Endothelial cell of umbilical vein (primary cell): ENCODE results near the gene IYD. TPM values are rescaled to one million over a fixed set of nuclear protein-coding genes. Genes with fewer than 3 reads are reported as not detected.

ENCODE experiments used
- BruUV-seq: library from RNA; stranded (reverse); fragments of 400-500 nt; replicated peaks from 2 replicates; lab custom pipeline; 2021; lab: Mats Ljungman, UMichigan
- CTCF ChIA-PET: fragments of 300-600, 350-600 bp; sonication (Branson Sonifier 250); formaldehyde crosslinking; loops from one replicate; lab custom pipeline; 2021; ENCODE audit warnings: antibody characterized with exemption, inconsistent platforms; lab: Charles Lee
- POLR2A ChIA-PET: fragments of 300-600, 350-600 bp; sonication (Branson Sonifier 250); formaldehyde crosslinking; loops from one replicate; lab custom pipeline; 2021; ENCODE audit warnings: antibody characterized with exemption, inconsistent platforms; lab: Charles Lee
- DNase-seq: peaks from one replicate; pipeline ENCODE4 v3.0.0-alpha.2; 2011; ENCODE audit warnings: low read depth, low spot score
- FAIRE-seq: peaks from 2 replicates; lab custom pipeline; 2011; peaks lifted over from hg19 to GRCh38; lab: Jason Lieb, UNC
- H2AFZ ChIP-seq: 2 replicates; pipeline ENCODE4 v1.6.0; 2012; ENCODE audit warnings: low read depth, low read length, control low read depth, inconsistent platforms
- H3K27ac ChIP-seq: 2 replicates; pipeline ENCODE4 v1.5.1; 2011; ENCODE audit warnings: low read depth, mild to moderate bottlenecking, control low read depth, low read length, moderate library complexity; ENCODE audit not compliant: insufficient read depth
- H3K27me3 ChIP-seq, 2 experiments: 2 replicates each; pipeline versions ENCODE4 v1.6.0 to v1.6.1; 2011; ENCODE audit warnings: low read length in 2 of 2, mixed read lengths in 1 of 2; ENCODE audit not compliant: control insufficient read depth in 2 of 2, insufficient read depth in 2 of 2
- H3K36me3 ChIP-seq, 2 experiments: 2 replicates in 1 of 2; 3 replicates in 1 of 2; pipeline ENCODE4 v1.5.1; 2011; ENCODE audit warnings: low read length in 2 of 2, mild to moderate bottlenecking in 1 of 2, moderate library complexity in 1 of 2; ENCODE audit not compliant: control insufficient read depth in 2 of 2, insufficient read depth in 2 of 2; ENCODE audit errors: extremely low read depth in 1 of 2
- H3K4me1 ChIP-seq: 3 replicates; pipeline ENCODE4 v1.5.1; 2011; ENCODE audit warnings: mild to moderate bottlenecking, low read length; ENCODE audit not compliant: control insufficient read depth, insufficient read depth; ENCODE audit errors: extremely low read depth
- H3K4me2 ChIP-seq: 2 replicates; pipeline ENCODE4 v1.6.1; 2011; ENCODE audit warnings: low read length, control low read depth, mixed read lengths; ENCODE audit not compliant: insufficient read depth
- H3K4me3 ChIP-seq, 3 experiments: fragments of 200-600 bp in 1 of 3; sonication (generic), shearing (Covaris generic) in 1 of 3; replicated peaks in 1 of 3; 2 replicates each; pipeline ENCODE4 v1.5.1; 2011 to 2016; ENCODE audit warnings: control low read depth in 3 of 3, low read length in 3 of 3, mild to moderate bottlenecking in 2 of 3, inconsistent platforms in 1 of 3, low read depth in 1 of 3, moderate library complexity in 1 of 3; ENCODE audit not compliant: insufficient read depth in 1 of 3
- H3K79me2 ChIP-seq: 2 replicates; pipeline ENCODE4 v1.6.0; 2012; ENCODE audit warnings: low read length, inconsistent platforms; ENCODE audit not compliant: control insufficient read depth, insufficient read depth
- H3K9ac ChIP-seq: replicated peaks from 2 replicates; pipeline ENCODE3; 2011; ENCODE audit warnings: low read length, control low read depth; ENCODE audit not compliant: insufficient read depth; ENCODE audit errors: extremely low read depth
- H3K9me1 ChIP-seq: replicated peaks from 3 replicates; pipeline ENCODE4 v1.6.0; 2011; ENCODE audit warnings: mild to moderate bottlenecking, low read length; ENCODE audit not compliant: control insufficient read depth, insufficient read depth; ENCODE audit errors: extremely low read depth
- H3K9me3 ChIP-seq: replicated peaks from 2 replicates; pipeline ENCODE4 v1.5.1; 2012; ENCODE audit warnings: low read length, inconsistent platforms; ENCODE audit not compliant: control insufficient read depth, insufficient read depth
- H4K20me1 ChIP-seq: replicated peaks from 2 replicates; pipeline ENCODE3; 2011; ENCODE audit warnings: mild to moderate bottlenecking, low read length; ENCODE audit not compliant: control insufficient read depth, insufficient read depth; ENCODE audit errors: extremely low read depth
- EZH2 ChIP-seq: IDR thresholded peaks from 2 replicates; pipeline ENCODE4 v1.6.1; 2012; ENCODE audit warnings: borderline replicate concordance, low read depth, mild to moderate bottlenecking, moderate library complexity, low read length, inconsistent platforms; ENCODE audit not compliant: severe bottlenecking
- FOS ChIP-seq: IDR thresholded peaks from 2 replicates; pipeline ENCODE4 v1.6.1; 2011; ENCODE audit warnings: mild to moderate bottlenecking, low read length, moderate library complexity, borderline replicate concordance; ENCODE audit not compliant: insufficient read depth
- GATA2 ChIP-seq: IDR thresholded peaks from 2 replicates; pipeline ENCODE4 v1.7.0; 2011; ENCODE audit warnings: low read depth, mild to moderate bottlenecking, moderate library complexity, mixed read lengths, low read length; ENCODE audit not compliant: insufficient read length, insufficient read depth
- JUN ChIP-seq: IDR thresholded peaks from 2 replicates; pipeline ENCODE4 v1.6.1; 2011; ENCODE audit warnings: borderline replicate concordance, low read depth; ENCODE audit not compliant: insufficient read length, insufficient read depth
- MAX ChIP-seq: IDR thresholded peaks from 2 replicates; pipeline ENCODE4 v1.6.1; 2011; ENCODE audit not compliant: insufficient read depth, insufficient read length
- MYC ChIP-seq: IDR thresholded peaks from one replicate; pipeline ENCODE4 v1.6.1; 2011; ENCODE audit warnings: mild to moderate bottlenecking, low read depth, low read length
- POLR2A ChIP-seq: IDR thresholded peaks from 2 replicates; pipeline ENCODE4 v1.6.1; 2012; ENCODE audit warnings: low read depth, mild to moderate bottlenecking, control low read depth, low read length
- dilution Hi-C: fragments of 300-500 bp; cut with MboI; formaldehyde crosslinking; loops from one replicate; pipeline ENCODE4 v1.15.0; 2019; ENCODE audit warnings: low sequenced_read_pairs; ENCODE audit not compliant: extremely low pct_ligation_motif_present
- intact Hi-C: fragments of 100-400 bp; cut with micrococcal nuclease; formaldehyde crosslinking; loops from one replicate; pipeline ENCODE4 v1.10.0; 2022
- polyA plus RNA-seq, 4 experiments: library from polyadenylated mRNA; depleted of rRNA in 3 of 4; stranded (reverse) in 3 of 4; unstranded in 1 of 4; fragments of >200 nt; gene quantifications; 2 replicates each; pipeline versions ENCODE4 v1.2.1 to v1.2.3, GENCODE V29; 2011 to 2012; ENCODE audit warnings: missing spikeins in 1 of 4
- total RNA-seq: library from RNA; stranded (reverse); gene quantifications from 2 replicates; pipeline ENCODE4 v1.2.3, GENCODE V29; 2021
- TF ChIP-seq, protein P1 (sequence below), 2 donors: IDR thresholded peaks; 1 replicate in 1 of 2; 2 replicates in 1 of 2; pipeline ENCODE4 v1.5.1; 2011; ENCODE audit warnings: low read length in 2 of 2, mild to moderate bottlenecking in 2 of 2, moderate library complexity in 2 of 2, control low read depth in 1 of 2, inconsistent platforms in 1 of 2, low read depth in 1 of 2; ENCODE audit not compliant: insufficient read depth in 1 of 2; ENCODE audit errors: extremely low read depth in 1 of 2

IYD gene
- total and polyA plus RNA-seq, 2 donors (not counting 3 experiments of a cell fraction or from before 2014, with no cell fraction given) = not detected

DNA sequence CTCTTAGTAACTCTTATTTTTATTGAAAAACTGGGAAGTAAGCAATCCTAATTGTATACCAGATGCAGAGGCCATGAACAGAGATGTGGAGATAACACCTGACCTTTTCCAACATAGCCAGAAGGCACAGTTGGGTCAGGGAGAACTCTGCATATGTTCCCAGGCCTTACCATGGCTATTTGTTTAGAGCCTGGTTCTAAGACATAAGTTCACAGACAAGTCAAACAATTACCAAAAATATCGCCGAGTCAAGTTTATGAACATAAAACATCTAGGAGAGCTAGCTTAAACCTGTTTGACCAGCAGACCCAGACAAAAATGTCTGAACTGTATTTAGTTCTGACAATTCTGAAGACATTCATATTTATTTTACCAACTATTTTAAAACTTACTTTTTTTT lies 26.7 kb upstream of the IYD start:
- TF ChIP-seq POLR2A = no peak
- no peak for TF ChIP-seq MYC
- TF ChIP-seq EZH2 = no peak
- intact Hi-C loops = no loop called here
- CTCF ChIA-PET = interaction anchor here (1.2 to 2.0 kb wide), 4 partner anchors 53 to 473 kb away, joined by 3 to 8 read pairs (median 6); no protein-coding TSS in a partner anchor
- H3K9ac ChIP-seq = no peak overlapping the region
- H4K20me1 ChIP-seq = no peaks in the 10 kb centered on the region
- H3K4me3 ChIP-seq = no peak overlapping the region
- FAIRE-seq (no peak), DNase-seq (no peak)
- peaks cover 4 to 9% of the 10 kb centered on the region in 2 experiments for H3K27me3 ChIP-seq
- H3K9me3 ChIP-seq = no peaks in the 10 kb centered on the region
- dilution Hi-C loops = no loop called here
- H3K36me3 ChIP-seq = no peaks in the 10 kb centered on the region
- no peaks in the 10 kb centered on the region for H3K9me1 ChIP-seq
- POLR2A ChIA-PET = no interaction called here
- H3K79me2 ChIP-seq = no peaks in the 10 kb centered on the region
- no peak overlapping the region for H3K4me2 ChIP-seq
- H2AFZ ChIP-seq = no peak overlapping the region
- H3K4me1 ChIP-seq = no peaks in the 10 kb centered on the region
- no peak overlapping the region for H3K27ac ChIP-seq
- no TSS peak for BruUV-seq

DNA sequence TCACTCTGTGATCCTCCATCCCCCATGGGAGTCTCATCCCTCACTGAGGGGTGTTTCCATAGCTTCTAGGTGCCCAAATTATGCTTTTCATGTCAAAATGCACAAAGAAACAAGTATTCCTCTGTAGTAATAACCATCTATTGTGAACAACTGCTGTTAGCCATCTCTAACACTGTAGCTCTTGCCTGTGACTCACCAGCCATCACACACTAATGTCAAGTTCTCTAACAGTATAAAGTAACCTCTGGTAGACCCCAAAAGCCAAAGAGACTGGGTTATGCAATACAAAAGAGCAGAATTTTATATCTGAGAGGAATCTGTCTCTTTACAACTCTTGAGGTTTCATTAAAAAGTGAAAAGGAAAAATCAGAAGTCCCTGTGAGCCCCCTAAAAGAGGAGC lies 25.4 kb upstream of the IYD start:
- ChIA-PET POLR2A (interaction anchor here (0.6 kb wide), 1 partner anchor 18 kb away, joined by 3 read pairs; no protein-coding TSS in a partner anchor), CTCF (interaction anchor here (1.0 to 1.7 kb wide), 2 partner anchors 262 to 472 kb away, joined by 5 to 7 read pairs; no protein-coding TSS in a partner anchor)
- intact Hi-C loops (no loop called here), dilution Hi-C loops (no loop called here)
- TF ChIP-seq, protein P1, sequence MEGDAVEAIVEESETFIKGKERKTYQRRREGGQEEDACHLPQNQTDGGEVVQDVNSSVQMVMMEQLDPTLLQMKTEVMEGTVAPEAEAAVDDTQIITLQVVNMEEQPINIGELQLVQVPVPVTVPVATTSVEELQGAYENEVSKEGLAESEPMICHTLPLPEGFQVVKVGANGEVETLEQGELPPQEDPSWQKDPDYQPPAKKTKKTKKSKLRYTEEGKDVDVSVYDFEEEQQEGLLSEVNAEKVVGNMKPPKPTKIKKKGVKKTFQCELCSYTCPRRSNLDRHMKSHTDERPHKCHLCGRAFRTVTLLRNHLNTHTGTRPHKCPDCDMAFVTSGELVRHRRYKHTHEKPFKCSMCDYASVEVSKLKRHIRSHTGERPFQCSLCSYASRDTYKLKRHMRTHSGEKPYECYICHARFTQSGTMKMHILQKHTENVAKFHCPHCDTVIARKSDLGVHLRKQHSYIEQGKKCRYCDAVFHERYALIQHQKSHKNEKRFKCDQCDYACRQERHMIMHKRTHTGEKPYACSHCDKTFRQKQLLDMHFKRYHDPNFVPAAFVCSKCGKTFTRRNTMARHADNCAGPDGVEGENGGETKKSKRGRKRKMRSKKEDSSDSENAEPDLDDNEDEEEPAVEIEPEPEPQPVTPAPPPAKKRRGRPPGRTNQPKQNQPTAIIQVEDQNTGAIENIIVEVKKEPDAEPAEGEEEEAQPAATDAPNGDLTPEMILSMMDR (IDR thresholded peaks at IDR 0.05; ENCODE audit: extremely low read depth in 1 of 2, insufficient read depth in 1 of 2, low read depth in 1 of 2, low read length in 2 of 2) = no peak
- TF ChIP-seq GATA2 = no peak
- TF ChIP-seq MAX = no peak
- no peak for TF ChIP-seq MYC
- TF ChIP-seq POLR2A = no peak
- TF ChIP-seq FOS = no peak
- no peak for TF ChIP-seq JUN
- Histone ChIP-seq H3K36me3 (no peaks in the 10 kb centered on the region), H3K4me2 (no peak overlapping the region), H3K4me1 (no peaks in the 10 kb centered on the region), H3K79me2 (no peaks in the 10 kb centered on the region), H3K4me3 (no peak overlapping the region), H3K27me3 (peaks cover 3 to 6% of the 10 kb centered on the region in 2 experiments), H3K27ac (no peak overlapping the region), H2AFZ (no peak overlapping the region), H4K20me1 (no peaks in the 10 kb centered on the region), H3K9me1 (no peaks in the 10 kb centered on the region), H3K9me3 (no peaks in the 10 kb centered on the region), H3K9ac (no peak overlapping the region)
- DNase-seq = no peak
- BruUV-seq = no TSS peak
- FAIRE-seq = no peak
